Measurements from ENCODE around the gene COCH.

DNA sequence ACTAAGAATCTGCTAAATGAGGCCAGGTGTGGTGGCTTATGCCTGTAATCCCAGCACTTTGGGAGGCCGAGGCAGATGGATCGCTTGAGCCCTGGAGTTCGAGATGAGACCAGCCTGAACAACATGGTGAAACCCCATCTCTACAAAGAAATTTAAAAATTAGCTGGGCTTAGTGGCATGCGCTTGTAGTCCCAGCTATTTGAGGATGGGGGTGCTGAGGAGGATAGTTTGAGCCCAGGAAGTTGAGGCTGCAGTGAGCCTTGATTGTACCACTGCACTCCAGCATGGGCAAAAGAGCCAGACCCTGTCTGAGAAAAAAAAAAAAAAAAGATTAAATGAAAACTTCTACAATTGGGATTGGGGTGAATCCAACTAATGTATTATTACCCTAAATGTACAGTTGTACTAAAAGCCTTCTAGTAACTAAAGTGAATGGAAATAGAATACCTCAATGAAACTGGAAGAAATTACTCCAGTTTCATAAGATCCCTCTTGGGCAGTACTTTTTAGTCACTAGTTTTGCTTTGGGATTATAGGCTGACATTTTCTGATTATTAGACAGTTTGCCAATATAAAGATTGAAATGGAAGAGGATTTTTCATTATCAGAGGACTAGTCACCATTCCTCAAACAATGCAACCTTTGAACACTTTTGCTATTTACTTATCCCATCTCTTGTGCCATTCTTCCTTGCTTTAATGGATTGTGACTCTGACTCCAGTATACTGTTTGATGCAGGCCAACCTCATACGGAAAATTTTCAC is 14.3 kb downstream of the COCH start:
- TF ChIP-seq, protein P1, sequence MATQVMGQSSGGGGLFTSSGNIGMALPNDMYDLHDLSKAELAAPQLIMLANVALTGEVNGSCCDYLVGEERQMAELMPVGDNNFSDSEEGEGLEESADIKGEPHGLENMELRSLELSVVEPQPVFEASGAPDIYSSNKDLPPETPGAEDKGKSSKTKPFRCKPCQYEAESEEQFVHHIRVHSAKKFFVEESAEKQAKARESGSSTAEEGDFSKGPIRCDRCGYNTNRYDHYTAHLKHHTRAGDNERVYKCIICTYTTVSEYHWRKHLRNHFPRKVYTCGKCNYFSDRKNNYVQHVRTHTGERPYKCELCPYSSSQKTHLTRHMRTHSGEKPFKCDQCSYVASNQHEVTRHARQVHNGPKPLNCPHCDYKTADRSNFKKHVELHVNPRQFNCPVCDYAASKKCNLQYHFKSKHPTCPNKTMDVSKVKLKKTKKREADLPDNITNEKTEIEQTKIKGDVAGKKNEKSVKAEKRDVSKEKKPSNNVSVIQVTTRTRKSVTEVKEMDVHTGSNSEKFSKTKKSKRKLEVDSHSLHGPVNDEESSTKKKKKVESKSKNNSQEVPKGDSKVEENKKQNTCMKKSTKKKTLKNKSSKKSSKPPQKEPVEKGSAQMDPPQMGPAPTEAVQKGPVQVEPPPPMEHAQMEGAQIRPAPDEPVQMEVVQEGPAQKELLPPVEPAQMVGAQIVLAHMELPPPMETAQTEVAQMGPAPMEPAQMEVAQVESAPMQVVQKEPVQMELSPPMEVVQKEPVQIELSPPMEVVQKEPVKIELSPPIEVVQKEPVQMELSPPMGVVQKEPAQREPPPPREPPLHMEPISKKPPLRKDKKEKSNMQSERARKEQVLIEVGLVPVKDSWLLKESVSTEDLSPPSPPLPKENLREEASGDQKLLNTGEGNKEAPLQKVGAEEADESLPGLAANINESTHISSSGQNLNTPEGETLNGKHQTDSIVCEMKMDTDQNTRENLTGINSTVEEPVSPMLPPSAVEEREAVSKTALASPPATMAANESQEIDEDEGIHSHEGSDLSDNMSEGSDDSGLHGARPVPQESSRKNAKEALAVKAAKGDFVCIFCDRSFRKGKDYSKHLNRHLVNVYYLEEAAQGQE (IDR thresholded peaks at IDR 0.05; ENCODE audit: low read depth), result no peak
- TF ChIP-seq CEBPB (IDR thresholded peaks at IDR 0.05) (no peak), EP300 (IDR thresholded peaks at IDR 0.05; ENCODE audit: borderline replicate concordance) (no peak), TCF12 (IDR thresholded peaks at IDR 0.05; ENCODE audit: low read depth) (no peak), CREB1 (IDR thresholded peaks at IDR 0.05; ENCODE audit: low read depth) (no peak), RAD21 (IDR thresholded peaks at IDR 0.05; ENCODE audit: low read depth) (no peak)
- TF ChIP-seq, protein P2, sequence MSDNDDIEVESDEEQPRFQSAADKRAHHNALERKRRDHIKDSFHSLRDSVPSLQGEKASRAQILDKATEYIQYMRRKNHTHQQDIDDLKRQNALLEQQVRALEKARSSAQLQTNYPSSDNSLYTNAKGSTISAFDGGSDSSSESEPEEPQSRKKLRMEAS (IDR thresholded peaks at IDR 0.05), result no peak
